DND-41 (cell line): Measurements from ENCODE around the gene AK6.

Source experiments
- ATAC-seq: fragments of 200-7000 bp; cut with Tn5 transposase; 3 replicates; pipeline ENCODE4 v1.9.1; 2021; ENCODE audit warnings: low read depth; ENCODE audit not compliant: insufficient read depth
- DNase-seq: peaks from one replicate; pipeline ENCODE4 v3.0.0-alpha.2; 2020
- H2AFZ ChIP-seq: 2 replicates; pipeline ENCODE4 v1.6.0; 2012; ENCODE audit warnings: low read depth, low read length
- H3K27ac ChIP-seq: 2 replicates; pipeline ENCODE4 v1.5.1; 2012; ENCODE audit warnings: low read length, inconsistent platforms
- H3K27me3 ChIP-seq: fragments of 200-600 bp; sonication (generic); 2 replicates; pipeline ENCODE4 v1.6.0; 2012; ENCODE audit warnings: low read length, mild to moderate bottlenecking, inconsistent platforms; ENCODE audit not compliant: insufficient read depth, poor library complexity
- H3K36me3 ChIP-seq: 2 replicates; pipeline ENCODE4 v1.5.1; 2012; ENCODE audit warnings: low read length, inconsistent platforms; ENCODE audit not compliant: insufficient read depth
- H3K4me1 ChIP-seq: 2 replicates; pipeline ENCODE4 v1.5.1; 2012; ENCODE audit warnings: mild to moderate bottlenecking, low read length; ENCODE audit not compliant: insufficient read depth
- H3K4me2 ChIP-seq: 2 replicates; pipeline ENCODE4 v1.6.0; 2012; ENCODE audit warnings: mild to moderate bottlenecking, moderate library complexity, low read length, inconsistent platforms; ENCODE audit not compliant: insufficient read depth
- H3K4me3 ChIP-seq, 2 experiments: fragments of 200-600 bp in 1 of 2; shearing (Covaris generic) in 1 of 2; 2 replicates each; pipeline ENCODE4 v1.5.1; 2012 to 2016; ENCODE audit warnings: inconsistent platforms in 2 of 2, low read length in 2 of 2, mild to moderate bottlenecking in 2 of 2, low read depth in 1 of 2, moderate library complexity in 1 of 2
- H3K79me2 ChIP-seq: 2 replicates; pipeline ENCODE4 v1.6.0; 2012; ENCODE audit warnings: low read length, inconsistent platforms; ENCODE audit not compliant: insufficient read depth
- H3K9ac ChIP-seq: 2 replicates; pipeline ENCODE4 v1.6.0; 2012; ENCODE audit warnings: low read depth, mild to moderate bottlenecking, inconsistent platforms, low read length, moderate library complexity
- H3K9me3 ChIP-seq: 2 replicates; pipeline ENCODE4 v1.5.1; 2012; ENCODE audit warnings: low read length, moderate library complexity, mild to moderate bottlenecking, inconsistent platforms; ENCODE audit not compliant: insufficient read depth, severe bottlenecking
- H4K20me1 ChIP-seq: 2 replicates; pipeline ENCODE4 v1.6.0; 2012; ENCODE audit warnings: low read length; ENCODE audit not compliant: insufficient read depth
- EZH2 ChIP-seq: IDR thresholded peaks from 3 replicates; pipeline ENCODE4 v1.6.1; 2012; ENCODE audit warnings: borderline replicate concordance, low read depth, mild to moderate bottlenecking, moderate library complexity, low read length, inconsistent platforms; ENCODE audit not compliant: severe bottlenecking
- TF ChIP-seq, protein P1 (sequence below): IDR thresholded peaks from 2 replicates; pipeline ENCODE4 v1.5.1; 2012; ENCODE audit warnings: borderline replicate concordance, low read length, moderate library complexity, mild to moderate bottlenecking; ENCODE audit not compliant: poor library complexity, severe bottlenecking; ENCODE audit errors: extremely low read depth

The AK6 gene

DNA sequence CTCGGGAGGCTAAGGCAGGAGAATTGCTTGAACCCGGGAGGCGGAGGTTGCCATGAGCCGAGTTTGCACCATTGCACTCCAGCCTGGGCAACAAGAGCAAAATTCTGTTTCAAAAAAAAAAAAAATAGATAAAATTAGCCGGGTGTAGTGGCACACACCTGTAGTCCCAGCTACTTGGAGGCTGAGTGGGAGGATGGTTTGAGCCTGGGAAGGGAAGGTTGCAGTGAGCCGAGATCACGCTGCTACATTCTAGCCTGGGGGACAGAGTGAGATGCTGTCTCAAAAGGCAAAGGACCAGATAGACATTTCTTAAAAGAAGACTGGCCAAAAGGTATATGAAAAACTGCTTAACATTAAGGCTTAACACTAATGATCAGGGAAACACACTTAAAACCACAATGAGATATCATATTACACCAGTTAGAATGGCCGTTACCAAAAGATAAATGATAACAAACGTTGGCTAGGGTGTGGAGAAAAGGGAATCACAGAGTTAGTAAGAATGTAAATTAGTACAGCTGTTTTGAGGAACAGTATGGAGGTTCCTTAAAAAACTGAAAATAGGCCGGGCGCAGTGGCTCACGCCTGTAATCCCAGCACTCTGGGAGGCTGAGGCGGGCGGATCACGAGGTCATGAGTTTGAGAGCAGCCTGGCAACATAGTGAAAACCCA, 35.5 kb upstream of the AK6 start:
- no peaks in the 10 kb centered on the region for H3K79me2 ChIP-seq
- H3K4me3 ChIP-seq: no peak overlapping the region
- peaks cover 51% of the 10 kb centered on the region; the same call in 1 of the 2 replicates for H3K36me3 ChIP-seq
- H3K9ac ChIP-seq: no peak overlapping the region
- no peaks in the 10 kb centered on the region for H3K4me1 ChIP-seq
- no peaks in the 10 kb centered on the region for H4K20me1 ChIP-seq
- no peaks in the 10 kb centered on the region for H3K9me3 ChIP-seq
- no peak overlapping the region for H3K4me2 ChIP-seq
- H3K27ac ChIP-seq: no peak overlapping the region
- TF ChIP-seq, protein P1, sequence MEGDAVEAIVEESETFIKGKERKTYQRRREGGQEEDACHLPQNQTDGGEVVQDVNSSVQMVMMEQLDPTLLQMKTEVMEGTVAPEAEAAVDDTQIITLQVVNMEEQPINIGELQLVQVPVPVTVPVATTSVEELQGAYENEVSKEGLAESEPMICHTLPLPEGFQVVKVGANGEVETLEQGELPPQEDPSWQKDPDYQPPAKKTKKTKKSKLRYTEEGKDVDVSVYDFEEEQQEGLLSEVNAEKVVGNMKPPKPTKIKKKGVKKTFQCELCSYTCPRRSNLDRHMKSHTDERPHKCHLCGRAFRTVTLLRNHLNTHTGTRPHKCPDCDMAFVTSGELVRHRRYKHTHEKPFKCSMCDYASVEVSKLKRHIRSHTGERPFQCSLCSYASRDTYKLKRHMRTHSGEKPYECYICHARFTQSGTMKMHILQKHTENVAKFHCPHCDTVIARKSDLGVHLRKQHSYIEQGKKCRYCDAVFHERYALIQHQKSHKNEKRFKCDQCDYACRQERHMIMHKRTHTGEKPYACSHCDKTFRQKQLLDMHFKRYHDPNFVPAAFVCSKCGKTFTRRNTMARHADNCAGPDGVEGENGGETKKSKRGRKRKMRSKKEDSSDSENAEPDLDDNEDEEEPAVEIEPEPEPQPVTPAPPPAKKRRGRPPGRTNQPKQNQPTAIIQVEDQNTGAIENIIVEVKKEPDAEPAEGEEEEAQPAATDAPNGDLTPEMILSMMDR: no peak
- TF ChIP-seq EZH2: no peak
- H2AFZ ChIP-seq: no peak overlapping the region
- no peak for DNase-seq
- no peaks in the 10 kb centered on the region for H3K27me3 ChIP-seq
- no peak for ATAC-seq

DNA sequence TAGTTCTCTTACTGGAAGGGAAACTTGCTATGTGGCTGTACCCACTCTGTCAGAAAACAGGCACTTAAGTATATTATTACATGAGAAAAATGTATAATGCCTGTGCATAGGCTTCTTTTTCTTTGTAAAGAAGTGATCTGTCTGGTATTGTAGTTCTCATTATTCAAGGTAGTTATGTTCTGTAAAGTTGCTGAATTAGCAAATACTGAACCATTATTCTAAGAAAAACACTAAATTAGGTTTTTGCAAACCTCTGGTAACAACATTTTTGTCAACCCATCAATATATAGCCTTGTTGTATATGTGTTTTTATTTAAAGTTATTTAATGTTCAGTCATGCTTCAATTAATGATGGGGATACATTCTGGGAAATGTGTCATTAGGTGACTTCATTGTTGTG, 9.1 kb upstream of the AK6 start:
- H3K9me3 ChIP-seq: no peaks in the 10 kb centered on the region
- no peak overlapping the region for H3K4me3 ChIP-seq
- H4K20me1 ChIP-seq: no peaks in the 10 kb centered on the region
- H3K27me3 ChIP-seq: no peaks in the 10 kb centered on the region
- H3K79me2 ChIP-seq: peaks cover under 1% of the 10 kb centered on the region; the same call in 1 of the 2 replicates
- no peak overlapping the region for H3K27ac ChIP-seq
- ATAC-seq (no peak), DNase-seq (no peak)
- H3K4me1 ChIP-seq: no peaks in the 10 kb centered on the region
- H3K4me2 ChIP-seq: no peak overlapping the region
- no peak overlapping the region for H2AFZ ChIP-seq
- H3K36me3 ChIP-seq: peaks cover 54% of the 10 kb centered on the region
- no peak overlapping the region for H3K9ac ChIP-seq
- TF ChIP-seq, protein P1: no peak
- TF ChIP-seq EZH2: no peak

DNA sequence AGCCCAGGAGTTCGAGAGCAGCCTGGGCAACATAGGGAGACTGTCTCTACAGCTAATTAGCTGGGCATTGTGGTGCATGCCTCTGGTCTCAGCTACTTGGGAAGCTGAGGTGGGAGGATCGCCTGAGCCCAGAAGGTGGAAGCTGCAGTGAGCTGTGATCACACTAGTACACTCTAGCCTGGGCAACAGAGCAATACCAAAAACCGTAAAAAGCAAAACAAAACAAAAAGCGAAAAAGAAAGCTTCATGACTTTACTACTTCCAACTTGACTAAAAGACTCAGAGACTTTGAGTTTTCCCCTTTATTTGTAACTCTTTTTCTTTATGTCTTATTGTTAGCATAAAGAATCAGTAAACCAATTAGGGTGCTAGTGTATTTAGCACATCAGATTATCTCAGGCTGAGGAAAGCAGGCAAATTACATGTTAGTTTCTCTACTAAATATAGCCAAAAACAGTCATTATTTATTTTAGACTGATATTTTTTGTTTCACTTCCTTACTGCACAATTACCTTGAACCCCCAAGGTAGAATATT, 5.7 kb upstream of the AK6 start:
- DNase-seq: no peak
- Histone ChIP-seq H3K9me3 (no peaks in the 10 kb centered on the region), H3K9ac (no peak overlapping the region), H3K79me2 (peaks cover 34% of the 10 kb centered on the region), H3K4me2 (no peak overlapping the region), H4K20me1 (no peaks in the 10 kb centered on the region), H3K4me3 (no peak overlapping the region), H2AFZ (no peak overlapping the region), H3K4me1 (peaks cover 24% of the 10 kb centered on the region), H3K27me3 (no peaks in the 10 kb centered on the region), H3K36me3 (peaks cover 40% of the 10 kb centered on the region), H3K27ac (no peak overlapping the region)
- TF ChIP-seq, protein P1: no peak
- no peak for TF ChIP-seq EZH2
- ATAC-seq: no peak
